IPS-11a (cell line): ENCODE measurements around the gene UACA.
"Not testable (repeated sequence)": the region's sequence is repeated elsewhere in the genome, so short reads cannot be mapped to it uniquely, and the experiment has no call there.

Experiments
- H3K4me3 ChIP-seq: one replicate; pipeline ENCODE4 v1.5.1; 2013; ENCODE audit warnings: low read depth, low read length, control low read depth

Gene UACA, protein sequence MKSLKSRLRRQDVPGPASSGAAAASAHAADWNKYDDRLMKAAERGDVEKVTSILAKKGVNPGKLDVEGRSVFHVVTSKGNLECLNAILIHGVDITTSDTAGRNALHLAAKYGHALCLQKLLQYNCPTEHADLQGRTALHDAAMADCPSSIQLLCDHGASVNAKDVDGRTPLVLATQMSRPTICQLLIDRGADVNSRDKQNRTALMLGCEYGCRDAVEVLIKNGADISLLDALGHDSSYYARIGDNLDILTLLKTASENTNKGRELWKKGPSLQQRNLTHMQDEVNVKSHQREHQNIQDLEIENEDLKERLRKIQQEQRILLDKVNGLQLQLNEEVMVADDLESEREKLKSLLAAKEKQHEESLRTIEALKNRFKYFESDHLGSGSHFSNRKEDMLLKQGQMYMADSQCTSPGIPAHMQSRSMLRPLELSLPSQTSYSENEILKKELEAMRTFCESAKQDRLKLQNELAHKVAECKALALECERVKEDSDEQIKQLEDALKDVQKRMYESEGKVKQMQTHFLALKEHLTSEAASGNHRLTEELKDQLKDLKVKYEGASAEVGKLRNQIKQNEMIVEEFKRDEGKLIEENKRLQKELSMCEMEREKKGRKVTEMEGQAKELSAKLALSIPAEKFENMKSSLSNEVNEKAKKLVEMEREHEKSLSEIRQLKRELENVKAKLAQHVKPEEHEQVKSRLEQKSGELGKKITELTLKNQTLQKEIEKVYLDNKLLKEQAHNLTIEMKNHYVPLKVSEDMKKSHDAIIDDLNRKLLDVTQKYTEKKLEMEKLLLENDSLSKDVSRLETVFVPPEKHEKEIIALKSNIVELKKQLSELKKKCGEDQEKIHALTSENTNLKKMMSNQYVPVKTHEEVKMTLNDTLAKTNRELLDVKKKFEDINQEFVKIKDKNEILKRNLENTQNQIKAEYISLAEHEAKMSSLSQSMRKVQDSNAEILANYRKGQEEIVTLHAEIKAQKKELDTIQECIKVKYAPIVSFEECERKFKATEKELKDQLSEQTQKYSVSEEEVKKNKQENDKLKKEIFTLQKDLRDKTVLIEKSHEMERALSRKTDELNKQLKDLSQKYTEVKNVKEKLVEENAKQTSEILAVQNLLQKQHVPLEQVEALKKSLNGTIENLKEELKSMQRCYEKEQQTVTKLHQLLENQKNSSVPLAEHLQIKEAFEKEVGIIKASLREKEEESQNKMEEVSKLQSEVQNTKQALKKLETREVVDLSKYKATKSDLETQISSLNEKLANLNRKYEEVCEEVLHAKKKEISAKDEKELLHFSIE (N-terminal part only)

DNA sequence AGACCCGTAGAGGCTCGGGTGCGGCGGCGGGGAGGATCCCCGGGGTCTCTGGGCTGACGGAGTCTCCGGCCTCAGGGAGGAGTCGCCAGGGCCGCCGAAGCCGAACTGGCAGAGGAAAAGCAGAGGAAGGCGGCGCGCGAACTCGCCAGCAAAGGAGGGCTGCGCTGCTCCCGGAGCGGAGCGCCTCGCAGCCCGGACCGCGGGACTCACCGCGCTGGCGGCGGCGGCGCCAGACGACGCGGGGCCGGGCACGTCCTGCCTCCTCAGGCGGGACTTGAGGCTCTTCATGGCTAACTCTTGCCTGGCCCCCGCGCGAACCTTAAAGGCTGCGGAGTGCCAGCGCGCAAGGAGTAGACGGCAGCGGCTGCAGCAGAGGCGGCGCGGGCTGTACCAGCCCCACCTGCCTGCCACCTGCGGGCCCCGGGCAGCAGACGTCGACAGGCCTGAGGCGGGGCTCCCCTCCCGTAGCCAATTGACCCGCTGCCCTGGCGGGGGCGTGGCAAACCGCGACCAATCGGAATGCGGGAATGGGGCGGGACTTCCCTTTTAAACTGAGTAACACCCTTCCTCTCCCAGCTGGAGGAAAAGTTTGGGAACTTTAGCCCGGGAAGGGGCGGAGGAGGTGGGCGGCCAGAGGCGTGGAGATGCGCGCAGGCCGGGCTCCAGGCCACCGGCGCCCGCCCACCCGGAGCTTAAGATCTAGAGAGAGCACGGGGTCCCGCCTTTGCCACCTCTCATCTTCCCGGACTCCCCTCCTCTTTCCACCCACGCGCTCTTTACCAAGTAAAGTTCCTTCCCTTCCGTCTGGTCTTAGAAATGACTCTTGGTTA is at the start of gene UACA:
UACA (minus strand) TSS at position 439 of the 830 bp plus-strand sequence; CDS start at position 288, 151 bp downstream.
- H3K4me3 ChIP-seq, result peak within 1 kb of the TSS; percentile 68

DNA sequence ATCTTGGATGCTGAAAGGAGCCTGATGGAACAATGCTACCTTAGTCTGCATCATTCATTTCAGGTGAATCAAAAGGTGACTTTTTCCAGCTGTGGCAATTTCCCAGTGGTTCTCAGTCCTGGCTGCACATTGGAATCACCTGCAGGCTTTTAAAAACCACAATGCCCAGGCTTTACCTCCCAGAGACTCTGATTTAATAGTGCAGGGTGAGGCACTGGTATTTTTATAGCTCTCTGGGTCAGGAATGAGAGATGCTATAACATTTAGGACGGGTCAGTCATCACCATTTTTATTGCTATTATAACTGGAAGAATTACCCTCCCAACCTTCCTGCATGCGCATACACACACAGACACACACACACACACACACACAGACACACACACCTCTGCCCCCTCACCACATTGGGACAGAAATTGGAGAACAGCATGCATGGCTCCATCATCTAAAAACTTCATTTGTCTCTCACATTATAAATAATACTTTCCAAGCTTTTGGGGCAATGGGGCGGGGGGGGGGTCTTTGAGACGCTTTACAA is 49.5 kb upstream of the UACA start:
- H3K4me3 ChIP-seq, result no peak overlapping the region

DNA sequence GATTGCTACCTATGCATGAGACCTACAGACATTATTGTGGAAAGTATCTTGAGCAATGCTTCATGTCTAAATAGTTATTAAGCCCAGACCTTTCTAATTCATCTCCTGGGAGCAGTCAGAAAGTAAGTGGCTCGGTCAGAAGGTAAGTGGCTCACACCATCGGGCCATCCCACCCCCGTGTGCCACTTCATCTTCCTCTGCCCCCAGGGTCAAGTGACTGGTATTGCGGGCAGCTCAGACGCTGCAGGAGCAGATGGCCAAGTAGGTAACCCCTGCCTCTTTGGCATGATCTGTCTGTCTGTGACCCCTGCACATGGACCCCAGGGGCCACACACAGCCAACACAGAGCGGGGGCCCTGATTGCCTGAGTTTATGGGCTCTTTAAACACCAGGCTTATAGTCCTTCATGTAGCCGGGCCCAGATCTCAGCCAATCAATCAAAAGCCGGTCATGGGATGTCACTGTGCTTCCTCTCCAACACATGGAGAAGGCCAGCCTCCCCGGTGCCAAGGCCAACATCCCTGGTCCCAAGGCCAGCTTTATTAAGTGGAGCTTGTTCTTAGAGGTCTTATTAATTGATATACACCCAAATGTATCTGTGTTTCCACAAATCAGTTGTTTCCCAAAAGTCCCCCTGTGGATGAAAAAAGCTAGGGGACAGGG is 47.7 kb upstream of the UACA start:
- no peak overlapping the region for H3K4me3 ChIP-seq

DNA sequence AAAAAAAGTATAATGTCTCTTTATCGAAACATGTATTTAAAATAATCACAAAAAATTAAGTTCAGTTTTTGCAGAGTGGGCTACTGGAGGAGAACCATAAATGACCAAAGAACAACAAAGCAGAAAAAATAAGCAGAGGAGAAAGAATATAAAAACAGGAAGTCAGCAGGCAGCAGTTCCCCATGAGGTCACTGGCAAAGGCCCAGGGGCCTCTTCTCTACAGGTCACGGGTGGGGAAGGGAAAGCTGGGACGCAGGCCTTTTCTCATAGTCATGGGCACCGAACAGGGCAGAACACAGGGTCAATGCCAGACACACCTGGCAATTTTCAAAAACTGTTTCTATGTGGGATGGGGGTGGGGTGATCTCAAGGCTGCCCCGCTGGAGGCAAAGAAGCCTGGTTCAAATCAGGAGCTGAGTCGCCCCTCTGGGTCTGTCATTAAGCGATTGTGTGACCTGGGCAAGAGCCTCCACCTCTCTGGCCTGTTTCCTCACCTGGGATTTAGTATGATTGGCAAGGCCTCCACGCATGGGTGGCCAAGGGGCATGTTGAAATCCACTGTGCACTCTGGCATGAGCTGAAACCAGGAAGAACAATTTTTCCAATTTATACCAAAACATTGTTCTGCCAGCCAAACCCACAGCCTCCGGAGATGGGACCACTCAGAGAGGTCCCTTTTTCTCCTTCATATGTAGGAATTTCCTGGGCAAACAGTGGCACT is 43.8 kb upstream of the UACA start:
- H3K4me3 ChIP-seq, result no peak overlapping the region

DNA sequence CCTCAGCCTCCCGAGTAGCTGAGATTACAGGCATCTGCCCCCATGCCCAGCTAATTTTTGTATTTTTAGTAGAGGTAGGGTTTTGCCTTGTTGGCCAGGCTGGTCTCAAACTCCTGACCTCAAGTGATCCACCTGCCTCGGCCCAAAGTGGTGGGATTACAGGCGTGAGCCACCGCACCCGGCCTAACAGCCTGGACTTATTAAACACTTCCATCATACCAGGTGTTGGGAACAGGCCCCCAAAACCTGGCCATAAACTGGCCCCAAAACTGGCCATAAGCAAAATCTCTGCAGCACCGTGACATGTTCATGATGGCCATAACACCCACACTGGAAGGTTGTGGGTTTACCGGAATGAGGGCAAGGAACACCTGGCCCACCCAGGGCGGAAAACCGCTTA is 41.0 kb upstream of the UACA start:
- not testable (repeated sequence) for H3K4me3 ChIP-seq

DNA sequence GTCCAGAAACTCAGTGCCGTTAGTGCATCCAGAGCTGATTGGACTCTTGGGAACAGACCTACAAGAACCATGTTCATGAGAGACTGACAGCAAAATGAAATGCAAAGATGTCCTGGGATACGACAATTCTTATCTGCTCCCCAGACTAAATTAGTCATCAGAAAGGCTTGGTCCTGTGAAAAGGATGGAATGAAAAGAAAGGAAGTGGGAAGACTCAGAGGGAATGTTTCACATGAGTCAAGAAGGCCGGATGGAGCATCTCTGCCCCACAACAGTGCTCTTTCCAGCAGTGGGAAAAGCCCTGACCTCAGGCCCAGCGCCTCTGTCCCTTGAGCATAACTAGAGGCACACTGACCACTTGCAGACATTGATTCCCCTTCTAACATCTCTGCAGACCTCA is 39.3 kb upstream of the UACA start:
- no peak overlapping the region for H3K4me3 ChIP-seq

DNA sequence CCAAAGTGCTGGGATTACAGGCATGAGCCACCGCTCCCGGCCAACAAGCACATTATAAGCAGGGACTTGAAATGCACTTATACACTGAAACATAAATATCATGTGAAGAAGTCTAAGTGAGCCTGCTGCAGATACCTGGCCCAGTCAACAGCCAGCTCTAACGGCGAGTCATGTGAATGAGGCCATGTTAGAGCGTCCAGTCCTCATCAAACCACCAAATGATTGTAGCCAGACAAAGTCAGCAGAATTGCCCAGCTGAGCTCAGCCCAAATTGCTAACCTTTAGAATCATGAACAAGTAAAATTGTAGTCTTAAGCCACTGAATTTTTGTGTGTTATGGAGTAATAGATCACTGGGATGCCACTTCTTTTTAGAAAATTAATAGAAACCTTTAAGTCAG is 37.8 kb upstream of the UACA start:
- no peak overlapping the region for H3K4me3 ChIP-seq

DNA sequence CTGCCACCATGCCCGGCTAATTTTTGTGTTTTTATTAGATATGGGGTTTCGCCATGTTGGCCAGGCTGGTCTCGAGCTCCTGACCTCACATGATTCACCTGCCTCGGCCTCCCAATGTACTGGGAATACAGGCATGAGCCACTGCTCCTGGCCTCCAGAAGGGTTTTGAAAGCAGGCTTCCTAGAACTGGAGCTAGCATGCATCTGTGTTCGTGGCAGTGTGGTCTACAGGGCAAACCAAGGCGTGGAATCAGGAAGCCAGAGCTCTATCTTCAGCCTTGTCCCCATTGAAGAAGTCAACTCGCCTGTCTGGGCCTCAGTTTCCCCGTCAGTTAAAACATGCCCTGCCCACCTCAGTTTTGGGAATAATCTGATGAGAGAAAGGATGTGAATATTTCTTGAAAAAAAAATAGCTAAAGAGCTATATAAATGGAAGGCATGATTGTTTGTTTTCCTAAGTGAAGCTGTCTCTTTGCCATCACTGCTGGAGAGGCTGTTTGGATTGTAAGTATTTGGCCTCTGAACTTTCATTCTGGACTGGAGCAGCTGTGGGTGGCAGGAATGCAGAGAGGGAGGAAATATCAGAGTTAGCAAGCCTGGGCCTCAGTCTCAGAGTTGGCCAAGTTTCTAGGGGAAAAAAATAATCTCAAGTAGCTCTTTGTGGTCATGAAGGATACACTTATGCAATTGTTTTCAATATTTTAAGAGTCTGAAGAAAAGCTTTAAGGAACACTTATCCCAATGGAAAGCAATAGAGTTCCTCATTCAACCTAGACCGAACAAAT is 36.5 kb upstream of the UACA start:
- H3K4me3 ChIP-seq, result no peak overlapping the region

DNA sequence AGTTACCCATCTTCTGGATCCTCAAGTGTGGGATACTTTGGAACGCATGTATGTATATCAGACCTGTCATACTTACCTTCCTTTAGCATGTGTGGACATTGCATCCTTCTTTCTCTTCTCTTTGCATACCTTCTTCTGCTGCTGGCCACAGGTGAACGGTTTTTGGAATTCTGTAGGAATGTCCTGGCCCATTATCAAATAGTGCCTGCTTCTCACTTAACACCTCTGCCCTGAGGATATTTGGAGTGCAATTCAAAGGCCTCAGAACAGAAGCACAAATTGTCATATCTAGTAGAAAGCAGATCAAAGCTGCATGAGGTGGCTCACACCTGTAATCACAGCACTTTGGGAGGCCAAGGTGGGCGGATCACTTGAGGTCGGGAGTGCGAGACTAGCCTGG is 34.1 kb upstream of the UACA start:
- no peak overlapping the region for H3K4me3 ChIP-seq

DNA sequence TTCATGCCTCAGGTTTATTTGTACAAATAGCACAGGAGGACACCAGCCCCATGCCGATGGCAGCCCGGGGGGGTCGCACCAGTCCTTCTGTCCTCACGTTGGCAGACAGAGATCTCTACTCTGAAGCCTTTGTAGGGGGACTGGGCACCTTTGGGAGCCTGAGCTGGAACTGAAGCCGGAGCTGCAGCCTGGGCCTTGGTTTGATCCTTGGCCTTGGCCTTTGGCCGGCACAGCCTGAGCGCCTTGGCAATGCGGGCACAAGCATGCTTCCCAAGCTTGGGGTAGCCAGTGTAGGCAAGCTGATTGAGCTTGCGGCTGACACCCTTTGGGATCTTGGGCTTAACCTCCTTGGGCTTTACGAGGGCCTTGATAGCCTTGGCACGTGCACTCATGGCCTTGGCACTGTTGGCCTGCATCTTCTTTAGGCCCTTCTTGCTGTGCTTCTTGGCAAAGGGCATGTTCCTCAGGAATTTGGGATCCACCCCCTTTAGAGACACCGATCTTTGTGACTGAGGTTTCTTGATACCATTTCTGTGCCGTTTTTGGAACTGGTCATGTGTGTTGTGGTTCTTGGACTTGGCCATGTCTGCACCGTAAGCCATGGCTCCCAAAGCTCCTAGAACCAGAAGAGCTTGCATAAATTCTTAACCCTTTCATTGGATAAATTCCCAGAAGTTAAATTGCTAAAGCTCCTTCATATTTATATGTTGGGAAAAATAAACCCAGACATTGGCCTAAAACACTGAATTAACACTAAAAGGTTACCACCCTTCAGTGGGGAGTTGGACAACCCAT is 33.4 kb upstream of the UACA start:
- H3K4me3 ChIP-seq, result no peak overlapping the region

DNA sequence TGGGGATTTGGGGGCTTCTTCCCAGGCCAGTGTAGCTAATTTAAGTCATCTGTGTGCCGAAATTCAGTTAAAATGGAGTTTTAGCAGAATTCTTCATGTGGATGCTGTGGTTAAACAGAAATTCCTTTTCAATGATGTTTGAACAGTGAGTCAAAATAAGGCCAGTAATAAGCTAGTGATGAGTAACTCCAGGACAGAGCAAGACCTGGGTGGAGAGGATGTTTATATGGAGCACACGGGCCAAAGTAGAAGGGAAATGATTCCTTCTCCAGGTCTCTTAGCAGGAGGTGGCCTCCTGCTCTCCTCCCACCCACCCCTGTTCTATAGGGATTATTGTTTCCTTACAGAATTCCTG is 31.9 kb upstream of the UACA start:
- H3K4me3 ChIP-seq, result no peak overlapping the region

DNA sequence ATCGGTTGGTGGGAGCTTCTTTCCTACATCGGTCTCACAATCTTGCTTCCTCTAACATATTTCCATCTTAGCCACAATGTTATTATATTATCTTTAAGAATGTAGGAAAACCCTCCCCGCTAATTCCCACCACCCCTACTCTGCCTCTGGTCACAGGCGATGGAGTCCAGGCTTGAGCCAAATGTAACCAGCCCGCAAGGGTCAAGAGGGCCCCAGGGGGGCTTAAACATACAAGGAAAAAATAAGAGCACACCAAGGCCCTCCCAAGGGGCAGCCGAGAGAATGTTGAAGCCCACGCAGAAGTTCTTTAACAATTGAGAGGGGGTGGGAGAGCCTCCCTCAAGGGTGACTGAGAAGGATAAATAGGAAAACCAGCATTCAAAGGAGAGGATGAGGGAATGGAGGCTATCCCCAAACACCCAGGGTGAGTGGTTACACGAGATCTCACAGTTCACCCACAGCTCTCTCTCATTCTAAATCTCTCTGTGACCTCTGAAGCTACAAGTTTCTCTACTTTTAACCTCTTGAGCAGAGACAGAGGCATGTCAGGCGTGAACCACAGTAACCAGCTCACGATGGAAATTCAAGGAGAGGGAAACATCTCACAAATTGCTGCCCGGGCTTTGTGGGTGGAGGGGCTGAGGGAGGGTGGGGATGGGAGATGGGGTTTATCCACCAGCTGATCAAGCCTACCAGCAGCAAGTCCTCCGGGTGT is 31.4 kb upstream of the UACA start:
- H3K4me3 ChIP-seq, result no peak overlapping the region

DNA sequence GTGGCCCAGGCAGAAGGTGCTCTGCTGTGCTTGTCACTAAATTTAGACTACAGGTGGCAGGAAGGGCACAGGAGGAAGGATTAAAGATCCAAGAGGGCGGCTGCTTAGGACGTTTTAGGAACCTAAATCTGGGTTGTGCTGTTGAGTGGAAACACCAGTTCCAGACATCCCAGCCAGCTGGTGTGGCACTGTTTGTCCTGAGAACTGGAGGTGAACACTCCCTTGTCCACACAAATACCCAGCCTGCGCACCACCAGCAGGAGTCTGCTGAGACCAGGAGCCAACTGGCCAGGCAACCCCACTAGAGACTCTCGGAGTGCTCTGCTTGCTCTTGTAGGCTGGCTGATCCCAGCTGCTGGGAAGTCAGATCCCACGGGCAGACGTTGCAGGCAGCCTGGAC is 30.3 kb upstream of the UACA start:
- no peak overlapping the region for H3K4me3 ChIP-seq

DNA sequence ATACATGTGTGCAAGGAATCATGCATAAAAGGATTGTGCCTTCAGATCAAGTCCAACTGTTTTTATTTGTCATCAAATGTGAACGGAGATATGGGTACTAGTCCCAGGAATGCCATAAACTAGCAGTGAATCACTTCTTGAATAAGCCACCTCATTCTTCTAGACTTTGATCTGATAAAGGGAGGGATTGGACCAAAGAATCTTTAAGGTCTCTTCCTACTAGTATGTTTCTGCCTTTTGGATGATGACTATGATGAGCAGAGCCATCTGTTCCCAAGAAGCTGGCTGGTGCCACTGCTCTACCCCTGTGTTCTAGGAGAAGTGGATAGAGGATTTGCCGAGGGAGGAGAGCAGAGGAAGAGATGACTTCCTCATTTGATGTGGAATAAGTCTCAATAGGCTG is 28.8 kb upstream of the UACA start:
- H3K4me3 ChIP-seq, result no peak overlapping the region

DNA sequence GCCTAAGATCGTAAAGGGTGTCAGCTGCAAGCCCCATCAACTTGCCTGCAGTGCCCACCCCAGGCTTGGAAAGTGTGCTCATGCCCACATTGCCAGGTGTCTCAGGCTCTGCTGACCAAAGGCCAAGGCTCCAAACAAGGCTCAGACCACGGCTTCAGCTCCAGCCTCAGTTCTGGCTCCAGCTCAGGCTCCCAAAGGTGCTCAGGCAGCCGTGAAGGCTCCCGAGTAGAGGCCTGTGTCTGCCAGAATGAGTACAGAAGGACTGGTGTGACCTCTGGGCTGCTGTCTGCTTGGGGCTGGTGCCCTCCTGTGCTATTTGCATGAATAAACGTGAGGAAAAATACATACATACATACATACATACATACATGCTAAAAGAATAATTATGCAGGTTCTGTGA is 27.9 kb upstream of the UACA start:
- no peak overlapping the region for H3K4me3 ChIP-seq

DNA sequence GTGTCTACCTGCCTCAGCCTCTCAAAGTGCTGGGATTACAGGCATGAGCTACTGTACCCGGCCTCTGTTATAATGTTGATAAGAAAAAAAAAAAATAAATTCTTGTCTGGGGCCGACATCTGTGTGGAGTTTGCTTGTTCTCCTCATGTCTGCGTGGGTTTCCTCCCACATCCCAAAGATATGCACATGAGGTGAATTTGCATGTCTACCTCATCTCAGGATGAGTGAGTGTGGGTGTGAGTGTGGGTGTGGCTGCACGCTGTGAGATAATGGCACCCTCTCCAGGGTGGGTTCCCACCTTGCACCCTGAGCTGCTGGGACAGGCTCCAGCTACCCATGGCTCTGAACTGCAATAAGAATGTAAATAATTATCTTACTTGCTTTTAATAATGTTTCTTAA is 25.9 kb upstream of the UACA start:
- H3K4me3 ChIP-seq, result no peak overlapping the region
